Stimulated activated CD8-positive, alpha-beta memory T cell treated with anti-CD3 and anti-CD28 coated beads, Interleukin-7, amount 100 ng/mL, for 1 hour (primary cell): ENCODE results near the gene SLC38A3.
A peak's percentile ranks its signal among the peaks of the same experiment; 100 is the strongest.

ENCODE experiments used
- DNase-seq, 2 donors: peaks; one replicate each; pipeline ENCODE4 v3.0.0-alpha.2; 2020; ENCODE audit warnings: low read depth in 2 of 2

The SLC38A3 gene

GRCh38 chr3:50192124-50192523 is 12.9 kb upstream of the SLC38A3 start:
- no peak for DNase-seq

- DNase-seq, result peak; percentile 73 to 74
These were observed 12.4 kb upstream of the SLC38A3 start for GRCh38 chr3:50192689-50193141.

- no peak for DNase-seq
These were observed 11.8 kb upstream of the SLC38A3 start for GRCh38 chr3:50193286-50193685.

GRCh38 chr3:50193746-50194127 is 11.3 kb upstream of the SLC38A3 start:
- no peak for DNase-seq

- peak; percentile 72 to 73 for DNase-seq
These were observed 10.8 kb upstream of the SLC38A3 start for GRCh38 chr3:50194128-50194902.

- DNase-seq, result no peak
These were observed 10.1 kb upstream of the SLC38A3 start for GRCh38 chr3:50194903-50195500.

- DNase-seq, result no peak
These were observed 9.4 kb upstream of the SLC38A3 start for GRCh38 chr3:50195501-50196252.

- no peak for DNase-seq
These were observed 8.7 kb upstream of the SLC38A3 start for GRCh38 chr3:50196253-50196801.

GRCh38 chr3:50201573-50202315 is 3.3 kb upstream of the SLC38A3 start:
- no peak for DNase-seq

- DNase-seq, result no peak
These were observed 2.5 kb upstream of the SLC38A3 start for GRCh38 chr3:50202353-50203112.

GRCh38 chr3:50203113-50203808 is 1.8 kb upstream of the SLC38A3 start:
- no peak for DNase-seq

- no peak for DNase-seq
These were observed 965 bp upstream of the SLC38A3 start for GRCh38 chr3:50203809-50204803.

GRCh38 chr3:50205413-50206276 is 574 bp downstream of the SLC38A3 start:
- DNase-seq, result no peak

GRCh38 chr3:50207359-50208042 is 2.4 kb downstream of the SLC38A3 start:
- DNase-seq, result no peak

- no peak for DNase-seq
These were observed 3.7 kb downstream of the SLC38A3 start for GRCh38 chr3:50208677-50209344.

- no peak for DNase-seq
These were observed 5.1 kb downstream of the SLC38A3 start for GRCh38 chr3:50210176-50210509.
